ENCODE measurements around the gene DYNC1LI1.

DNA sequence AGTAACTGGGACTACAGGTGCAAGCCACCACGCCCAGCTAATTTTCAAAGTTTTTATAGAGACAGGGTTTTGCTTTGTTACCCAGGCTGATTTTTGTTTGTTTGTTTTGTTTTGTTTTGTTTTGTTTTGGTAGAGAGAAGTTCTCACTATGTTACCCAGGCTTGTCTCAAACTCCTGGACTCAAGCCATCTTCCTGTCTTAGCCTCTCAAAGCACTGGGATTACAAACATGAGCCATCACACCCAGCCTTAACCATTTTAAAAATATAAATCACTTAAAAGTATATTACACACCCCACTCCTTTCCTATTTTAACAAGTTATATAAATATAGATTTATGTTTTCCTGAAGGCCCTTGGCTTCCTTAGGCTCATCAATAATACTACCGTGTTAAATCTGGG lies 6.5 kb upstream of the DYNC1LI1 start:
- no peak for TF ChIP-seq CTCF (optimal IDR thresholded peaks at IDR 0.05 in 1 of 3, IDR thresholded peaks at IDR 0.05 in 1 of 3, conservative IDR thresholded peaks at IDR 0.05 in 1 of 3; ENCODE audit: extremely low read depth in 1 of 3, insufficient read depth in 2 of 3, low read length in 3 of 3)
- TF ChIP-seq EZH2 (IDR thresholded peaks at IDR 0.05; ENCODE audit: low read length): no peak
